Measurements from ENCODE around the gene DYRK4.

The DYRK4 gene

GRCh38 chr12:4545195-4545594 is 16.8 kb upstream of the DYRK4 start:
- no peak overlapping the region for H3K4me3 ChIP-seq (ENCODE audit: low read length)
- no peak for TF ChIP-seq ZNF274 (IDR thresholded peaks at IDR 0.05; ENCODE audit: low read depth, low read length)

- H3K4me3 ChIP-seq (ENCODE audit: low read length) = no peak overlapping the region
- TF ChIP-seq ZNF274 (IDR thresholded peaks at IDR 0.05; ENCODE audit: low read depth, low read length) = no peak
Observed at GRCh38 chr12:4552191-4552590, 9.8 kb upstream of the DYRK4 start.

- TF ChIP-seq ZNF274 (IDR thresholded peaks at IDR 0.05; ENCODE audit: low read depth, low read length) = no peak
- H3K4me3 ChIP-seq (ENCODE audit: low read length) = no peak overlapping the region
Observed at GRCh38 chr12:4553943-4554342, 8.1 kb upstream of the DYRK4 start.

- no peak for TF ChIP-seq ZNF274 (IDR thresholded peaks at IDR 0.05; ENCODE audit: low read depth, low read length)
- no peak overlapping the region for H3K4me3 ChIP-seq (ENCODE audit: low read length)
Observed at GRCh38 chr12:4555804-4556203, 6.2 kb upstream of the DYRK4 start.

- no peak overlapping the region for H3K4me3 ChIP-seq (ENCODE audit: low read length)
- TF ChIP-seq ZNF274 (IDR thresholded peaks at IDR 0.05; ENCODE audit: low read depth, low read length) = no peak
Observed at GRCh38 chr12:4556735-4557530, 5.1 kb upstream of the DYRK4 start.

- no peak overlapping the region for H3K4me3 ChIP-seq (ENCODE audit: low read length)
- no peak for TF ChIP-seq ZNF274 (IDR thresholded peaks at IDR 0.05; ENCODE audit: low read depth, low read length)
Observed at GRCh38 chr12:4557586-4557985, 4.4 kb upstream of the DYRK4 start.

- no peak for TF ChIP-seq ZNF274 (IDR thresholded peaks at IDR 0.05; ENCODE audit: low read depth, low read length)
- no peak overlapping the region for H3K4me3 ChIP-seq (ENCODE audit: low read length)
Observed at GRCh38 chr12:4558171-4558570, 3.8 kb upstream of the DYRK4 start.

GRCh38 chr12:4563336-4563735 is 1.3 kb downstream of the DYRK4 start:
- no peak overlapping the region for H3K4me3 ChIP-seq (ENCODE audit: low read length)
- no peak for TF ChIP-seq ZNF274 (IDR thresholded peaks at IDR 0.05; ENCODE audit: low read depth, low read length)

- H3K4me3 ChIP-seq (ENCODE audit: low read length) = no peak overlapping the region
- TF ChIP-seq ZNF274 (IDR thresholded peaks at IDR 0.05; ENCODE audit: low read depth, low read length) = no peak
Observed at GRCh38 chr12:4564818-4565217, 2.8 kb downstream of the DYRK4 start.

GRCh38 chr12:4566474-4566873 is 4.5 kb downstream of the DYRK4 start:
- peak overlapping the region; percentile 38; the same call in 1 of the 2 replicates for H3K4me3 ChIP-seq (ENCODE audit: low read length)
- TF ChIP-seq ZNF274 (IDR thresholded peaks at IDR 0.05; ENCODE audit: low read depth, low read length) = no peak

- no peak for TF ChIP-seq ZNF274 (IDR thresholded peaks at IDR 0.05; ENCODE audit: low read depth, low read length)
- H3K4me3 ChIP-seq (ENCODE audit: low read length) = peak overlapping the region; percentile 42; the same call in 1 of the 2 replicates
Observed at GRCh38 chr12:4567073-4567881, 5.3 kb downstream of the DYRK4 start.

GRCh38 chr12:4569261-4569660 is 7.3 kb downstream of the DYRK4 start:
- H3K4me3 ChIP-seq (ENCODE audit: low read length) = no peak overlapping the region
- no peak for TF ChIP-seq ZNF274 (IDR thresholded peaks at IDR 0.05; ENCODE audit: low read depth, low read length)

GRCh38 chr12:4572680-4573079 is 10.7 kb downstream of the DYRK4 start:
- no peak overlapping the region for H3K4me3 ChIP-seq (ENCODE audit: low read length)
- TF ChIP-seq ZNF274 (IDR thresholded peaks at IDR 0.05; ENCODE audit: low read depth, low read length) = no peak

- TF ChIP-seq ZNF274 (IDR thresholded peaks at IDR 0.05; ENCODE audit: low read depth, low read length) = no peak
- H3K4me3 ChIP-seq (ENCODE audit: low read length) = no peak overlapping the region
Observed at GRCh38 chr12:4579305-4580102, 17.5 kb downstream of the DYRK4 start.
